Measurements from ENCODE around the gene PNO1.

DNA sequence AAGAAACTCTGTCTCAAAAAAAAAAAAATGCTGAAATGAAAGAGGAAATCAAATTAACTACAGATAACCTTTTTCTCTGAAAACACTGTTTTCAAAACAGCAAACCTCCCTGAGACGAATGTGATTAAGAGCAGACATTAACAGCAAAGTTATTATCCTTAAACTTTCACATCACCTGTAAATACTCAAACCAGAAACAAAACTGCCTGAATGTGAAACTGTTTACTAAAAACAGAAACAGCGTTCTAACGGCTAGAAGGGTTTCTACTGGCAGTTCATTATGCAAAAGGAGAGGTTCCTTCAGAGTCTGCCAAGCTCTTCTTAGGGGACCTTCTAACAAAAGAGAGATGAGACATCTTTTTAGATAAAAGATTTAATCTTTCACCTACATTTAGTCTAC lies 45.9 kb downstream of the PNO1 start:
- TF ChIP-seq POLR2A (IDR thresholded peaks at IDR 0.05): no peak
- TF ChIP-seq, protein P1, sequence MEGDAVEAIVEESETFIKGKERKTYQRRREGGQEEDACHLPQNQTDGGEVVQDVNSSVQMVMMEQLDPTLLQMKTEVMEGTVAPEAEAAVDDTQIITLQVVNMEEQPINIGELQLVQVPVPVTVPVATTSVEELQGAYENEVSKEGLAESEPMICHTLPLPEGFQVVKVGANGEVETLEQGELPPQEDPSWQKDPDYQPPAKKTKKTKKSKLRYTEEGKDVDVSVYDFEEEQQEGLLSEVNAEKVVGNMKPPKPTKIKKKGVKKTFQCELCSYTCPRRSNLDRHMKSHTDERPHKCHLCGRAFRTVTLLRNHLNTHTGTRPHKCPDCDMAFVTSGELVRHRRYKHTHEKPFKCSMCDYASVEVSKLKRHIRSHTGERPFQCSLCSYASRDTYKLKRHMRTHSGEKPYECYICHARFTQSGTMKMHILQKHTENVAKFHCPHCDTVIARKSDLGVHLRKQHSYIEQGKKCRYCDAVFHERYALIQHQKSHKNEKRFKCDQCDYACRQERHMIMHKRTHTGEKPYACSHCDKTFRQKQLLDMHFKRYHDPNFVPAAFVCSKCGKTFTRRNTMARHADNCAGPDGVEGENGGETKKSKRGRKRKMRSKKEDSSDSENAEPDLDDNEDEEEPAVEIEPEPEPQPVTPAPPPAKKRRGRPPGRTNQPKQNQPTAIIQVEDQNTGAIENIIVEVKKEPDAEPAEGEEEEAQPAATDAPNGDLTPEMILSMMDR (IDR thresholded peaks at IDR 0.05): no peak

Data from stomach (tissue), 4 donors.